ENCODE results near the gene PNMA8B.

Gene PNMA8B

GRCh38 chr19:46446021-46446420 lies 49.6 kb downstream of the PNMA8B start:
- H3K4me3 ChIP-seq (ENCODE audit: low read length) = no peak overlapping the region
- no peak overlapping the region for H3K4me2 ChIP-seq (ENCODE audit: low read length)
- H3K27me3 ChIP-seq (ENCODE audit: low read depth, low read length) = no peaks in the 10 kb centered on the region
- no peaks in the 10 kb centered on the region for H4K20me1 ChIP-seq (ENCODE audit: insufficient read depth, low read length)
- no peaks in the 10 kb centered on the region for H3K36me3 ChIP-seq (replicated peaks; ENCODE audit: low read depth, low read length)
- no peak overlapping the region for H2AFZ ChIP-seq (ENCODE audit: low read depth, low read length)
- H3K9ac ChIP-seq (ENCODE audit: low read length) = no peak overlapping the region
- H3K4me1 ChIP-seq (ENCODE audit: low read length) = peaks cover 10% of the 10 kb centered on the region
- no peak overlapping the region for H3K27ac ChIP-seq (ENCODE audit: low read length)
- peaks cover 6% of the 10 kb centered on the region; the same call in 1 of the 2 replicates for H3K9me3 ChIP-seq (ENCODE audit: insufficient read depth, low read length)
- TF ChIP-seq CTCF (IDR thresholded peaks at IDR 0.05; ENCODE audit: low read depth, low read length) (no peak), EZH2phosphoT487 (IDR thresholded peaks at IDR 0.05; ENCODE audit: low read depth) (no peak)
- H3K79me2 ChIP-seq (ENCODE audit: low read length) = no peaks in the 10 kb centered on the region

- no peak overlapping the region for H3K4me3 ChIP-seq (ENCODE audit: low read length)
- TF ChIP-seq CTCF (IDR thresholded peaks at IDR 0.05; ENCODE audit: low read depth, low read length) = no peak
- no peak for TF ChIP-seq EZH2phosphoT487 (IDR thresholded peaks at IDR 0.05; ENCODE audit: low read depth)
Measured at GRCh38 chr19:46442808-46443450, 52.7 kb downstream of the PNMA8B start.

GRCh38 chr19:46441866-46442265 lies 53.8 kb downstream of the PNMA8B start:
- H3K36me3 ChIP-seq (replicated peaks; ENCODE audit: low read depth, low read length) = no peaks in the 10 kb centered on the region

More at GRCh38 chr19:46442808-46443450, 52.7 kb downstream of the PNMA8B start:
- no peaks in the 10 kb centered on the region for H3K9me3 ChIP-seq (ENCODE audit: insufficient read depth, low read length)
- no peaks in the 10 kb centered on the region for H3K27me3 ChIP-seq (ENCODE audit: low read depth, low read length)
- H3K27ac ChIP-seq (ENCODE audit: low read length) = no peak overlapping the region
- no peak overlapping the region for H3K4me2 ChIP-seq (ENCODE audit: low read length)
- H3K9ac ChIP-seq (ENCODE audit: low read length) = no peak overlapping the region
- H2AFZ ChIP-seq (ENCODE audit: low read depth, low read length) = no peak overlapping the region
- no peaks in the 10 kb centered on the region for H3K36me3 ChIP-seq (replicated peaks; ENCODE audit: low read depth, low read length)
- H3K4me1 ChIP-seq (ENCODE audit: low read length) = peaks cover 10% of the 10 kb centered on the region
- H4K20me1 ChIP-seq (ENCODE audit: insufficient read depth, low read length) = no peaks in the 10 kb centered on the region
- no peaks in the 10 kb centered on the region for H3K79me2 ChIP-seq (ENCODE audit: low read length)

More at GRCh38 chr19:46441866-46442265, 53.8 kb downstream of the PNMA8B start:
- Histone ChIP-seq H3K27me3 (ENCODE audit: low read depth, low read length) (no peaks in the 10 kb centered on the region), H2AFZ (ENCODE audit: low read depth, low read length) (no peak overlapping the region), H3K4me3 (ENCODE audit: low read length) (no peak overlapping the region), H4K20me1 (ENCODE audit: insufficient read depth, low read length) (no peaks in the 10 kb centered on the region), H3K27ac (ENCODE audit: low read length) (no peak overlapping the region), H3K9ac (ENCODE audit: low read length) (no peak overlapping the region), H3K4me2 (ENCODE audit: low read length) (no peak overlapping the region), H3K79me2 (ENCODE audit: low read length) (no peaks in the 10 kb centered on the region), H3K9me3 (ENCODE audit: insufficient read depth, low read length) (no peaks in the 10 kb centered on the region), H3K4me1 (ENCODE audit: low read length) (peaks cover 2% of the 10 kb centered on the region)
- TF ChIP-seq CTCF (IDR thresholded peaks at IDR 0.05; ENCODE audit: low read depth, low read length) = no peak
